ENCODE results near the gene HOXC12.

The HOXC12 gene

DNA sequence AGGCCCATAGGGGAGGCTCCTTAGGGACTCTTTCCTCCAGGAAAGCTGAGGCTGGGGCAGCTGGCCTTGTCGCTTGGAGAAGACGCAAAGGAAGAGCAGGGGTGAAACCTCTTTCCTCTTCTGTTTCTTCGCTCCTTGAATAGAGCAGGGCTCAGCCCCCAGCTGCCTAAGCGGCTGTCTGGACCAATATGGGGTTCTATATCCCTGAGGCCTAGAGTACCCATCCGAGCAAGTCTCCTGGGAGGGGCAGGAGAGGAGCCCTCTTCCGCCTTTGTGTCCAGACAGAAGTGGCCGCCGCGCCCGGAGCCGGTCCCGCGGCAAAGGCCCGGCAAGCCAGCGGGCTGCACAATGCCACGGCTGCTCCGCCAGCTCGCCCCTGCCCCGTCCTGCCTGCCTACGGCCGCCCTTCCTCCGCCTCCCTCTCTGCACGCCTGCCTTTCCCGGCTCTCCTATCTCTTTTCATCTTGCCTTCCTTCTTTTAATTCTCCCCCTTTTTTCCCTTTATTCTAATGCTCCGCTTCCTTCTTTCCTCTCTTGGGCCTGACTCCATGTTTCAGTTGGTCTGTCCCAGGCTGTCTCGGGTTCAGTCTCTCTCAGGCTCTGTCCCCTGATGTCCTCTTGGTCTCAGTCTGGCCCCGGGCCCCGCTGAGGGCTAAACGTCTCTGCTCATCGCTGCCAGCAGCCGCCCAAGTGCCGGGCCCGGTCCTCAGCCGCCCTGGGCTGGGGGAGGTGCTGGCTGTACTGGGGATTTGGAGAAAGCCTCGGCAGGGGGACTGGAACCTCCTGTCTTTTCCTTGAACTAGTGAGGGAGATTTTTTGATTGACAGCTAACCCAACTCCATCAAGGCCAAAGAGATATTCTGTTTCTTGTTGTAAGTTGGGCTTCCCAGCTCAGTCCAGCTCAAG, 42.8 kb downstream of the HOXC12 start:
- peak overlapping the region; percentile 96 for H3K9ac ChIP-seq (ENCODE audit: low read length)
- no peaks in the 10 kb centered on the region for H3K27me3 ChIP-seq (replicated peaks; ENCODE audit: control insufficient read depth, insufficient read depth, low read length)
- H3K9me3 ChIP-seq (ENCODE audit: control insufficient read depth, low read length) = no peaks in the 10 kb centered on the region
- H3K36me3 ChIP-seq (ENCODE audit: control insufficient read depth, insufficient read depth, low read length, severe bottlenecking) = no peaks in the 10 kb centered on the region
- H3K4me3 ChIP-seq (ENCODE audit: low read length) = peak overlapping the region; percentile 94
- H3K4me1 ChIP-seq (ENCODE audit: control insufficient read depth, insufficient read depth, low read length) = peaks cover 58% of the 10 kb centered on the region
- no peak for DNase-seq (ENCODE audit: low read depth)

DNA sequence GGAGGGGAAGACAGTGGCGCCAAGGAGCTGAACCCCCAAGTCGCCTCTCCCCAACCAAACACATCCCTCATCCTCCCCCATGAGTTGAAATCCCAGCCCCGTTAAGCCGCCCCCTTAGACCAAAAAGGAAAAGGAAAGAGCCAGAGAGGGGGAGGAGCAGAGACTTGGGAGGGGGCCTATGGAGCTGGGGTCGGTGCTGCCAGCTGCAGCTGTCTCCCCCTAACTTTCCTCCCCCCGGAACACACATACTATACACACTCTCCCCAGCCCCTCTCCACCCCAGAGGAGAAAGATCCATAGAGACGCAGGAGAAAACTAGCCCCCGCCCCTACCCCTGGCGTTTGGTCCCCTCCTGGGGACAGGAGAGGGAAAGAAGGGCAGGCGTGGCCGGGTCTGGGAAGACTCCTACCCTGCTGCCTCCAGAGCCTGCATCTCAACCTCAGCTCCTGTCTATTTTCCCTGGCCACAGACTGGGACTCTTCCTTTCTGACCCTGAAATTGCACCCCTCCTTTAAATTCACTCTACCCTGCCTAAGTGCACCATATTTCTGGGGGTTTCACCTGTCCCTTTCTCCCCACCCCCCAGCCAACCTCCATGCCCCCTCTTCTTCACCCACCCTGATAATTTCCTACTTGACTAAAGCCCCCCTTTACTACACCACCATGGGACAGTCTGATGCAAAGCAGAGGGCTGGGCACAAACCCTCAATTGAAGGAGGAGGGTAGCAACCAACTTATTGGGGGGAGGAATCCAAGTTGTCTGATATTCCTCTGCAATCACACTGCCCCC, 43.6 kb downstream of the HOXC12 start:
- Histone ChIP-seq H3K9me3 (ENCODE audit: control insufficient read depth, low read length) (no peaks in the 10 kb centered on the region), H3K27me3 (replicated peaks; ENCODE audit: control insufficient read depth, insufficient read depth, low read length) (no peaks in the 10 kb centered on the region), H3K4me1 (ENCODE audit: control insufficient read depth, insufficient read depth, low read length) (peaks cover 56% of the 10 kb centered on the region), H3K36me3 (ENCODE audit: control insufficient read depth, insufficient read depth, low read length, severe bottlenecking) (peaks cover 6% of the 10 kb centered on the region), H3K4me3 (ENCODE audit: low read length) (peak overlapping the region; percentile 94), H3K9ac (ENCODE audit: low read length) (peak overlapping the region; percentile 96)
- DNase-seq (ENCODE audit: low read depth) = no peak

DNA sequence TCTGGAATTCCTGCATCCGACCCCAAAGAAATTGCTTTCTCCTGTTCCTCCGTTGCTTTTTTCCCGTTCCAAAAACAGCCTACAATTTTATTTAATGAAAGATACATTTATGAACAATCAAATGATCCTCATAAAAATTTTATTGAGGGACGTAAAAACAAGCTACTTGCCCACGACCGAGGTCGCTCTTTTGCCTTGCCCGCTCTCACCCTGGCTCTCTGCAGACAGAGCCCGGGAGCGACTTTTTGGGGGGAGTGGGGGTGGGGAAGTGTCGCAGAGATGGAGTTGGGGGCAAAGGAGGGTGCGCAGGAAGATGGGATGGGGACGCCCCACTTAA, 44.2 kb downstream of the HOXC12 start:
- no peak for DNase-seq (ENCODE audit: low read depth)
- Histone ChIP-seq H3K27me3 (replicated peaks; ENCODE audit: control insufficient read depth, insufficient read depth, low read length) (no peaks in the 10 kb centered on the region), H3K4me1 (ENCODE audit: control insufficient read depth, insufficient read depth, low read length) (peaks cover 56% of the 10 kb centered on the region), H3K9me3 (ENCODE audit: control insufficient read depth, low read length) (no peaks in the 10 kb centered on the region), H3K9ac (ENCODE audit: low read length) (peak overlapping the region; percentile 96), H3K36me3 (ENCODE audit: control insufficient read depth, insufficient read depth, low read length, severe bottlenecking) (peaks cover 6% of the 10 kb centered on the region), H3K4me3 (ENCODE audit: low read length) (peak overlapping the region; percentile 94)

DNA sequence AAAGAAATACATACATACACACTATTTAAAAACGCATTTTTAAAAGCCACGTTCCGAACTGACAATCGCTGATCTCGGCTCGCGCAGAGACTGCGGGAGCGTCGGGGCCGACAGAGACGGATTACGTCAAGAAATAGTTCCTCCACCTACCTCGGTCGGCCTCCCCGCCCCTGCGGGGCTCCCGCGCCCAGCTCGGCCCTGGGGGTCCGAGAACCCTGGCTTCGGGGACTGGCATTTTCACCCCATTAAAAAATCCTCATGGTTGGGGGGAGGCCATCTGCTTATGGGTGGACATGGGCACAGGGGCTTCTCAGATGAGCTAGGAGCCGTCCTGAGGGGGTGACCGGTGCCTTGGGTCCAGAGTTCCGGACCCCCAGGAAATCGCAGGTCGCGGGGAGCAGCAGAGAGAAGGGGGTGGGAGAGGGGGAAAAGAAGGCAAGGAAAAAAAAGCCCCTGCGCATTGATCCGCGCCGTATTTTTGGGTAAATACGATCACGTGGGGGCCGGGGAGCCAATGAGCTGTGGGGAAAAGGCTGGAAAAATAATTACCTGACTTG, 44.9 kb downstream of the HOXC12 start:
- no peaks in the 10 kb centered on the region for H3K9me3 ChIP-seq (ENCODE audit: control insufficient read depth, low read length)
- H3K36me3 ChIP-seq (ENCODE audit: control insufficient read depth, insufficient read depth, low read length, severe bottlenecking) = peaks cover 6% of the 10 kb centered on the region
- no peak for DNase-seq (ENCODE audit: low read depth)
- peak overlapping the region; percentile 94 for H3K4me3 ChIP-seq (ENCODE audit: low read length)
- no peaks in the 10 kb centered on the region for H3K27me3 ChIP-seq (replicated peaks; ENCODE audit: control insufficient read depth, insufficient read depth, low read length)
- peaks cover 64% of the 10 kb centered on the region for H3K4me1 ChIP-seq (ENCODE audit: control insufficient read depth, insufficient read depth, low read length)
- H3K9ac ChIP-seq (ENCODE audit: low read length) = peak overlapping the region; percentile 96

DNA sequence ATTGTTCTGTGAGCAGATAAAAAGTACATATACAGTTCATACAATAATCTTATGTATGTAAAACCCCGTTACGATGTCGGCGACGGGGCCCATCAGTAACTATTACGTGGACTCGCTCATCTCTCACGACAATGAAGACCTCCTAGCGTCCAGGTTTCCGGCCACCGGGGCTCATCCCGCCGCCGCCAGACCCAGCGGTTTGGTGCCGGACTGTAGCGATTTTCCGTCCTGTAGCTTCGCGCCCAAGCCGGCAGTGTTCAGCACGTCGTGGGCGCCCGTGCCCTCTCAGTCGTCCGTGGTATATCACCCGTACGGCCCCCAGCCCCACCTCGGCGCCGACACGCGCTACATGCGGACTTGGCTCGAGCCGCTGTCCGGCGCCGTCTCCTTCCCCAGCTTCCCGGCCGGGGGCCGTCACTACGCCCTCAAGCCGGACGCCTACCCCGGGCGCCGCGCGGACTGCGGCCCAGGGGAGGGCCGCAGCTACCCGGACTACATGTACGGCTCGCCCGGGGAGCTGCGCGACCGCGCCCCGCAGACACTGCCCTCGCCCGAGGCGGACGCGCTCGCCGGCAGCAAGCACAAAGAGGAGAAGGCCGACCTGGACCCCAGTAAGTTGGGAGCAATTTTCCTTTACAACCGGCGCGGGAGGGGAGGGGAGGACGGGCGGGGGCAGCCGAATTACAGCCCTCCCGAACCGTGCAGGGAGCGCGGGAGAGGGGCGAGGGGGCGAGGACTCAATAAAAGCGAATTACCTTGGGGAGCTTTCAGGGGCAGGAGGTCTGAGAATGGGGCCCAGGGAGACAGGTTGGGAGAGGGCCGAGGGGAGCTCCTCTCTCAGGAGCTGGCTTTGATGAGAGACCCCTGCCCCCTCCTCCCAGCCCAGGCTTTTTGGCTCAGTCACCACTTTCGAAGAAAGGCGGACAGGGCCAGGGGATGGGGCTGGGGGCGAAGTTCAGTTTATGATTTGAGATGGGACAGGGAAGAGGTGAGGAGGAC, 45.7 kb downstream of the HOXC12 start, which contains the start of gene HOXC9:
TSS of gene HOXC9 (plus strand) at position 46 of the 999 bp plus-strand sequence. CDS start at position 74, 28 bp downstream.
- H3K27me3 ChIP-seq (replicated peaks; ENCODE audit: control insufficient read depth, insufficient read depth, low read length) = no peaks in the 10 kb centered on the region

DNA sequence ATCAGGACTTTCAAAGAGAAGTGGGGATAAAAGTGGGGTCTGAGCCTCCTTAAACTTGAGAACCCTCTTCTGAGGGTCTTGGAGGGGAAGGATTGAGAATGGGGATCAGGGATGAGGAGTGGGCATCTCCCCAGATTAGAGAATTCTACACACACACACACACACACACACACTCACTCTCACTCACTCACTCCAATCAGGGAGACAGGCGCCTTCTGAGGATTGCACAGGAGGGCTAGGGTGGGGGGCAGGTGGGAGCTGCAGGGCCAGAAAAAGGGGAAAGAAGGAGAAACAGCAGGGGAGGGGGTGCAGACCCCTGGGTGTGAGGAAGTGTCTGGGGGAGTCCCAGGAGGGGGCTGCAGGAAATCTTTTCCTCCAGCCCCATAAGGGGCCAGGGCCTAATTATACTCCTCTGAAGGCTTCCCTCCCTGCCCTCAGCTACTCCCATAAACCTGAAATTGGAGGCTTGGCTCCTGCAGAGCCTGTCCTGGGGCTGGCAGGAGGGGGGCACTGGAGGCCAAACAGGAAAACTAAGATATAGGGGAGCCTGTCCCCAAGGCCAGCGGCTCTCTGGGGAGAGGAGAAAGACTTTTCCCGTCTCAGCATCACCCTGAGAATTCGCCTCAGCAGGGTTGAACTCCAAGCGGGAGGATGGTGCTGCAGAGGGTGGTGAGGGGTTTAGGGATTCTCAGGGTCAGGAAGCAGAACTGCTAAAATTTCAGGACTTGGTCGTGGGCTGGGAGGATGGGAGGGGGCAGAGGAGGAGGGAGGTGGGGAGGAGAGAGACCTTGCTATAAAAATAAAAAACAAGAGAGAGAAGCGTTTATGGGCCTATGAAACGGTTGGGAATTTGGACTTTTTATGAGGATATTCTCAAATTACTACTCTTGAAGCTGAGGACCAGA, 46.8 kb downstream of the HOXC12 start:
- H3K27me3 ChIP-seq (replicated peaks; ENCODE audit: control insufficient read depth, insufficient read depth, low read length) = no peaks in the 10 kb centered on the region

More for the DNA sequence above, 45.7 kb downstream of the HOXC12 start, which contains the start of gene HOXC9:
- Histone ChIP-seq H3K4me3 (ENCODE audit: low read length) (peak within 1 kb of the TSS; percentile 94), H3K4me1 (ENCODE audit: control insufficient read depth, insufficient read depth, low read length) (peaks cover 65% of the 10 kb centered on the region), H3K9me3 (ENCODE audit: control insufficient read depth, low read length) (no peaks in the 10 kb centered on the region), H3K36me3 (ENCODE audit: control insufficient read depth, insufficient read depth, low read length, severe bottlenecking) (peaks cover 6% of the 10 kb centered on the region), H3K9ac (ENCODE audit: low read length) (peak within 1 kb of the TSS; percentile 96)
- DNase-seq (ENCODE audit: low read depth) = peak; percentile 16

DNA sequence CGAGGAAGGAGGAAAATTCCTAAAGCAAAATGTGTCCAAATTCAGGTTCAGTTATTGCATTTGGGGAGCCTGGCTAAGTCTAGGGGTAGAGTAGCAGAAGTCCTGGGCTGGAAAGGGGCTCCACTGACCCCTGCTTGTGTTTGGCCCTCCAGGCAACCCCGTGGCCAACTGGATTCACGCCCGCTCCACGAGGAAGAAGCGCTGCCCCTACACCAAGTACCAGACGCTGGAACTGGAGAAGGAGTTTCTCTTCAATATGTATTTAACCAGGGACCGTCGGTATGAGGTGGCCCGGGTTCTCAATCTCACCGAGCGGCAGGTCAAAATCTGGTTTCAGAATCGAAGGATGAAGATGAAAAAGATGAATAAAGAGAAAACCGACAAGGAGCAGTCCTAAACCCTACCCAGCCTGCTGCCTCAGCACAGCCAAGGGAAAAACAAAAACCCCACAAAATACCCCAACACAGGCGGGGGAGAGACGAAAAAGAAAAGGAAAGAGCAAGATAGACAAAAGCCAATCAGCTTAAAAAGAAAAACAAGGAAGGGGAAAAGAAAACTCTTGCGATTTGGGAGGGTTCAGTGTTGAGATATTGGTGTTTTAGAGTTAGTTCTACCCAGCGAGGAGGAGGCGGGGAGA, 47.7 kb downstream of the HOXC12 start:
- peaks cover 60% of the 10 kb centered on the region for H3K4me1 ChIP-seq (ENCODE audit: control insufficient read depth, insufficient read depth, low read length)
- no peak for DNase-seq (ENCODE audit: low read depth)
- peak overlapping the region; percentile 94 for H3K4me3 ChIP-seq (ENCODE audit: low read length)
- H3K9me3 ChIP-seq (ENCODE audit: control insufficient read depth, low read length) = no peaks in the 10 kb centered on the region
- no peaks in the 10 kb centered on the region for H3K27me3 ChIP-seq (replicated peaks; ENCODE audit: control insufficient read depth, insufficient read depth, low read length)
- peaks cover 6% of the 10 kb centered on the region for H3K36me3 ChIP-seq (ENCODE audit: control insufficient read depth, insufficient read depth, low read length, severe bottlenecking)
- peak overlapping the region; percentile 96 for H3K9ac ChIP-seq (ENCODE audit: low read length)

More for the DNA sequence above, 46.8 kb downstream of the HOXC12 start:
- Histone ChIP-seq H3K36me3 (ENCODE audit: control insufficient read depth, insufficient read depth, low read length, severe bottlenecking) (peaks cover 6% of the 10 kb centered on the region), H3K9me3 (ENCODE audit: control insufficient read depth, low read length) (no peaks in the 10 kb centered on the region), H3K4me1 (ENCODE audit: control insufficient read depth, insufficient read depth, low read length) (peaks cover 60% of the 10 kb centered on the region), H3K4me3 (ENCODE audit: low read length) (peak overlapping the region; percentile 94), H3K9ac (ENCODE audit: low read length) (peak overlapping the region; percentile 96)
- no peak for DNase-seq (ENCODE audit: low read depth)

DNA sequence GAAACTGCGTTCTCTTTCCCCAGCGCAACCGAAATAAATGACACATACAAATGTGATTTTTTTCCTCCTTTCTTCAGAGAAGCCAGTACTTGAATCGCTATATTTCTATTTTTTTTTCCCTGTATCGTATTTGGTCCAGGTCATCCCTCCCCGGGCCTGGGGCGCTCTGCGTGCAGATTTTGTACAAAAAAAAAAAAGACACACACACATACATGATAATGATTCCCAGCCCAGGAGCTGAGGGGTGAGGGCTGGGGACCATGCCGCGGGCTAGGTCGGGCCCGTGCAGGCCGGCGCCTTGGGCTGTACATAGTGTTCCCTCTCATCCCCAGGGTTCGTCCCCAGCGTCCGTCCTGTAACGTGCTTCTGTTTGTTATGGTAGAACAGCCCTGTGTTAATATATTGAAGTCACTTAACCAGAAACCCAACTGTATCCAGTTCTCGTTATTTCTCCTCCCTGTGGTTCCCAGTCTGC, 48.2 kb downstream of the HOXC12 start:
- Histone ChIP-seq H3K4me1 (ENCODE audit: control insufficient read depth, insufficient read depth, low read length) (peaks cover 60% of the 10 kb centered on the region), H3K9me3 (ENCODE audit: control insufficient read depth, low read length) (no peaks in the 10 kb centered on the region), H3K36me3 (ENCODE audit: control insufficient read depth, insufficient read depth, low read length, severe bottlenecking) (peaks cover 6% of the 10 kb centered on the region), H3K27me3 (replicated peaks; ENCODE audit: control insufficient read depth, insufficient read depth, low read length) (no peaks in the 10 kb centered on the region), H3K9ac (ENCODE audit: low read length) (peak overlapping the region; percentile 96), H3K4me3 (ENCODE audit: low read length) (peak overlapping the region; percentile 94)
- DNase-seq (ENCODE audit: low read depth) = no peak

DNA sequence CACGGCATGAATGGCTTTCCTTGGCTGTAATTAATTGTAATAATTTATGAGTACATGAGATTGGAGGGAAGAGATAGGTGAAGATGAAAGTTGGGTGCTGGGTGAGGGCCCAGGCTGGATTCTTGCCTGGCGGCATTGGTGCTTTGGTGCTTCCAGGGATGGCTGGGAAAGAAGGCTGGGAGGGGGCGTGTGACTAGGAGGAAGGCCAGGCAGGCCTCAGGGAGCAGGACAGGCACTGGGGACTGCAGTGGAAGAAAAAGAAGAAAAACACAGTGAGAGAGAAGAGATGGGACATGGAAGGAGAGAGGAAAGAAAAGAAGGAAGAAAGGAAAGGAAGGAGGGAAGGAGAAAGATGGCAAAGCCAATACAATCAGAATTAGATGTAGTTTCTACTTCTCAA, 48.9 kb downstream of the HOXC12 start:
- Histone ChIP-seq H3K4me3 (ENCODE audit: low read length) (peak overlapping the region; percentile 86), H3K36me3 (ENCODE audit: control insufficient read depth, insufficient read depth, low read length, severe bottlenecking) (peaks cover 6% of the 10 kb centered on the region), H3K27me3 (replicated peaks; ENCODE audit: control insufficient read depth, insufficient read depth, low read length) (no peaks in the 10 kb centered on the region), H3K4me1 (ENCODE audit: control insufficient read depth, insufficient read depth, low read length) (peaks cover 59% of the 10 kb centered on the region), H3K9ac (ENCODE audit: low read length) (peak overlapping the region; percentile 96), H3K9me3 (ENCODE audit: control insufficient read depth, low read length) (no peaks in the 10 kb centered on the region)
- no peak for DNase-seq (ENCODE audit: low read depth)
